SK-N-SH (cell line): ENCODE results near the gene WDR27. TPM values are rescaled to one million over a fixed set of nuclear protein-coding genes. Genes with fewer than 3 reads are reported as not detected.

Experiments
- CTCF ChIA-PET: fragments of 300-600, 350-600 bp; formaldehyde crosslinking; extraction: SDS; loops from one replicate; lab custom pipeline; 2021; lab: Yijun Ruan, JAX
- POLR2A ChIA-PET: fragments of 350-600 bp; sonication (Branson Sonifier 250); formaldehyde crosslinking; extraction: SDS; loops from one replicate; lab custom pipeline; 2020; ENCODE audit warnings: antibody characterized with exemption, inconsistent platforms; lab: Yijun Ruan, JAX
- DNase-seq: peaks from one replicate; pipeline ENCODE4 v3.0.0; 2012
- H2AFZ ChIP-seq: fragments of 200-600 bp; sonication (generic); 2 replicates; pipeline ENCODE4 v1.8.1; 2016; ENCODE audit warnings: antibody characterized with exemption, mild to moderate bottlenecking, low read depth
- H3F3A ChIP-seq: fragments of 200-600 bp; sonication (generic); replicated peaks from 2 replicates; pipeline ENCODE3; 2016; ENCODE audit warnings: antibody characterized with exemption, mild to moderate bottlenecking; ENCODE audit not compliant: insufficient read depth
- H3K27ac ChIP-seq, 2 experiments: fragments of 200-500 bp in 1 of 2; fragments of 200-600 bp in 1 of 2; sonication (Bioruptor generic) in 1 of 2; sonication (generic), shearing (Covaris generic) in 1 of 2; 2 replicates each; pipeline versions ENCODE4 v1.5.1 to v1.6.1; 2014 to 2016; ENCODE audit warnings: low read depth in 2 of 2, inconsistent platforms in 1 of 2, low read length in 1 of 2, mild to moderate bottlenecking in 1 of 2, mixed read lengths in 1 of 2
- H3K27me3 ChIP-seq: fragments of 200-600 bp; sonication (generic), shearing (Covaris generic); 2 replicates; pipeline ENCODE4 v1.6.1; 2016; ENCODE audit warnings: mixed run types; ENCODE audit not compliant: insufficient read depth
- H3K36me3 ChIP-seq, 2 experiments: fragments of 200-500 bp in 1 of 2; fragments of 200-600 bp in 1 of 2; sonication (Bioruptor generic) in 1 of 2; sonication (generic) in 1 of 2; replicated peaks in 1 of 2; 2 replicates each; pipeline versions ENCODE3 to v1.5.1; 2014 to 2016; ENCODE audit warnings: low read length in 1 of 2, mild to moderate bottlenecking in 1 of 2; ENCODE audit not compliant: insufficient read depth in 2 of 2, control insufficient read depth in 1 of 2
- H3K4me1 ChIP-seq, 2 experiments: fragments of 200-500 bp in 1 of 2; fragments of 200-600 bp in 1 of 2; sonication (Bioruptor generic) in 1 of 2; sonication (generic), shearing (Covaris generic) in 1 of 2; 2 replicates each; pipeline versions ENCODE4 v1.5.1 to v1.6.1; 2014 to 2016; ENCODE audit warnings: low read depth in 1 of 2, low read length in 1 of 2, mixed run types in 1 of 2; ENCODE audit not compliant: insufficient read depth in 2 of 2, control insufficient read depth in 1 of 2
- H3K4me2 ChIP-seq: fragments of 200-600 bp; sonication (generic), shearing (Covaris generic); 2 replicates; pipeline ENCODE4 v1.6.1; 2017; ENCODE audit warnings: mixed run types
- H3K4me3 ChIP-seq, 2 experiments: fragments of 200-500 bp in 1 of 2; fragments of 200-600 bp in 1 of 2; sonication (Bioruptor generic) in 1 of 2; sonication (generic), shearing (Covaris generic) in 1 of 2; 2 replicates each; pipeline versions ENCODE4 v1.5.1 to v1.8.1; 2014 to 2016; ENCODE audit warnings: low read depth in 2 of 2, inconsistent platforms in 1 of 2, low read length in 1 of 2, mild to moderate bottlenecking in 1 of 2, mixed read lengths in 1 of 2, moderate library complexity in 1 of 2
- H3K79me2 ChIP-seq: fragments of 200-600 bp; sonication (generic); 2 replicates; pipeline ENCODE4 v1.8.1; 2017; ENCODE audit warnings: mild to moderate bottlenecking; ENCODE audit not compliant: insufficient read depth
- H3K9ac ChIP-seq: fragments of 200-600 bp; sonication (generic); 2 replicates; pipeline ENCODE4 v1.6.1; 2017; ENCODE audit warnings: mixed run types
- H3K9me2 ChIP-seq: fragments of 200-600 bp; sonication (generic); 2 replicates; pipeline ENCODE4 v1.6.1; 2017; ENCODE audit warnings: mixed run types
- H3K9me3 ChIP-seq: fragments of 200-600 bp; sonication (generic); 2 replicates; pipeline ENCODE4 v1.6.1; 2017; ENCODE audit warnings: mixed run types, mild to moderate bottlenecking, moderate library complexity
- H4K20me1 ChIP-seq: fragments of 200-600 bp; sonication (generic); 2 replicates; pipeline ENCODE4 v1.6.1; 2017; ENCODE audit warnings: mild to moderate bottlenecking, mixed run types; ENCODE audit not compliant: insufficient read depth
- EP300 ChIP-seq, 2 experiments: IDR thresholded peaks; 2 replicates each; pipeline versions ENCODE4 v1.4.0 to v1.6.1; 2012; ENCODE audit warnings: borderline replicate concordance in 1 of 2, low read depth in 1 of 2, low read length in 1 of 2
- FOSL2 ChIP-seq: IDR thresholded peaks from 2 replicates; pipeline ENCODE4 v1.4.0; 2012; ENCODE audit warnings: low read depth, mild to moderate bottlenecking, moderate library complexity, borderline replicate concordance
- FOXM1 ChIP-seq: IDR thresholded peaks from 2 replicates; pipeline ENCODE4 v1.4.0; 2012; ENCODE audit warnings: low read depth, mild to moderate bottlenecking
- GABPA ChIP-seq: IDR thresholded peaks from 2 replicates; pipeline ENCODE4 v1.4.0; 2012; ENCODE audit warnings: low read depth, mild to moderate bottlenecking
- GATA2 ChIP-seq: sonication (generic); formaldehyde crosslinking; IDR thresholded peaks from 2 replicates; pipeline ENCODE4 v1.5.0; 2020; ENCODE audit warnings: mild to moderate bottlenecking, missing genetic modification reagents
- MXI1 ChIP-seq: IDR thresholded peaks from 2 replicates; pipeline ENCODE4 v1.6.1; 2012; ENCODE audit warnings: mild to moderate bottlenecking, low read depth, low read length, improper control_type of control experiment
- NRF1 ChIP-seq: IDR thresholded peaks from 2 replicates; pipeline ENCODE4 v1.6.1; 2012; ENCODE audit warnings: low read depth, mild to moderate bottlenecking, low read length
- POLR2AphosphoS5 ChIP-seq: IDR thresholded peaks from 2 replicates; pipeline ENCODE4 v1.6.1; 2012; ENCODE audit warnings: low read depth, low read length
- RCOR1 ChIP-seq: fragments of 150-350 bp; IDR thresholded peaks from 2 replicates; pipeline ENCODE4 v1.6.1; 2017; ENCODE audit warnings: antibody characterized with exemption, low read length
- RXRA ChIP-seq: IDR thresholded peaks from 2 replicates; pipeline ENCODE4 v1.4.0; 2012; ENCODE audit warnings: low read depth, mild to moderate bottlenecking, borderline replicate concordance
- SIN3A ChIP-seq: IDR thresholded peaks from 2 replicates; pipeline ENCODE4 v1.6.1; 2012; ENCODE audit warnings: low read depth, mild to moderate bottlenecking, low read length, moderate library complexity, borderline replicate concordance
- SMC3 ChIP-seq: IDR thresholded peaks from 2 replicates; pipeline ENCODE4 v1.6.1; 2012; ENCODE audit warnings: low read depth, low read length, improper control_type of control experiment
- TAF1 ChIP-seq: IDR thresholded peaks from 2 replicates; pipeline ENCODE4 v1.6.1; 2012; ENCODE audit warnings: low read depth, mild to moderate bottlenecking, low read length, moderate library complexity, borderline replicate concordance
- USF2 ChIP-seq: fragments of 150-350 bp; IDR thresholded peaks from 2 replicates; pipeline ENCODE4 v1.6.1; 2017; ENCODE audit warnings: antibody characterized with exemption, low read length, low read depth, borderline replicate concordance
- ZBTB33 ChIP-seq: IDR thresholded peaks from 2 replicates; pipeline ENCODE4 v1.4.0; 2012; ENCODE audit warnings: low read depth, borderline replicate concordance
- WGBS: methylation state at CpG from one replicate; pipeline ENCODE4 v1.1.6; 2017; ENCODE audit warnings: low lambda C conversion rate; 5-methylcytosine and 5-hydroxymethylcytosine counted together
- polyA plus RNA-seq, 3 experiments: library from polyadenylated mRNA; depleted of rRNA; stranded (reverse); fragments of >200 nt; gene quantifications; 2 replicates each; pipeline ENCODE4 v1.2.3, GENCODE V29; 2012

WDR27 gene
- polyA plus RNA-seq, 1 of the 3 experiments (the other 2 are of a cell fraction), result 55.6 TPM

GRCh38 chr6:169591616-169592015 is 110.2 kb downstream of the WDR27 start:
- Histone ChIP-seq H3K9me3 (peaks cover 6% of the 10 kb centered on the region; the same call in 1 of the 2 replicates), H3K27me3 (no peaks in the 10 kb centered on the region), H3K4me3 (no peak overlapping the region), H3F3A (peaks cover 8% of the 10 kb centered on the region), H3K4me1 (peaks cover 0 to 7% of the 10 kb centered on the region in 2 experiments; a peak in 2 of 4 replicates), H4K20me1 (no peaks in the 10 kb centered on the region), H3K9ac (no peak overlapping the region), H3K36me3 (peaks cover 0 to 4% of the 10 kb centered on the region in 2 experiments), H3K4me2 (no peak overlapping the region), H3K79me2 (no peaks in the 10 kb centered on the region), H3K9me2 (no peaks in the 10 kb centered on the region), H3K27ac (peak overlapping the region in 1 of 2 experiments; percentile 80; a peak in 1 of 4 replicates), H2AFZ (no peak overlapping the region)
- CTCF ChIA-PET, result no interaction called here
- 66% methylated on average over 4 of the region's 4 CpGs for WGBS
- DNase-seq, result no peak
- TF ChIP-seq NRF1 (no peak), TAF1 (no peak), ZBTB33 (no peak), SMC3 (no peak), GABPA (no peak), POLR2AphosphoS5 (no peak), USF2 (no peak), FOSL2 (no peak)
- POLR2A ChIA-PET, result no interaction called here

GRCh38 chr6:169590376-169590939 is 111.4 kb downstream of the WDR27 start:
- peaks cover 8% of the 10 kb centered on the region for H3F3A ChIP-seq
- peaks cover 0 to 7% of the 10 kb centered on the region in 2 experiments; a peak in 2 of 4 replicates for H3K4me1 ChIP-seq
- no peak overlapping the region for H3K4me3 ChIP-seq
- no peak overlapping the region for H2AFZ ChIP-seq
- TF ChIP-seq MXI1 (no peak), RCOR1 (no peak), USF2 (no peak), SIN3A (no peak), FOSL2 (no peak), GATA2 (no peak), ZBTB33 (no peak), RXRA (no peak), POLR2AphosphoS5 (no peak), EP300 (IDR thresholded peaks at IDR 0.05; ENCODE audit: borderline replicate concordance in 1 of 2, low read depth in 1 of 2, low read length in 1 of 2) (no peak), NRF1 (no peak), FOXM1 (no peak)
- H3K9me3 ChIP-seq, result no peaks in the 10 kb centered on the region
- POLR2A ChIA-PET, result no interaction called here
- H3K4me2 ChIP-seq, result no peak overlapping the region
- no peak overlapping the region for H3K9ac ChIP-seq
- H3K27me3 ChIP-seq, result no peaks in the 10 kb centered on the region
- no peaks in the 10 kb centered on the region for H3K9me2 ChIP-seq
- no peak for DNase-seq
- CTCF ChIA-PET, result interaction anchor here (0.9 kb wide), 1 partner anchor 15 kb away, joined by 3 read pairs; no protein-coding TSS in a partner anchor
- H4K20me1 ChIP-seq, result no peaks in the 10 kb centered on the region
- no peaks in the 10 kb centered on the region for H3K79me2 ChIP-seq
- H3K36me3 ChIP-seq, result no peaks in the 10 kb centered on the region
- 93% methylated on average over 4 of the region's 10 CpGs for WGBS
- no peak overlapping the region for H3K27ac ChIP-seq
